Measurements from ENCODE around the gene MRPL43. TPM values are rescaled to one million over a fixed set of nuclear protein-coding genes. Genes with fewer than 3 reads are reported as not detected.

The MRPL43 gene
- total RNA-seq, 2 experiments from 2014 or later: 56.7 to 56.8 TPM

DNA sequence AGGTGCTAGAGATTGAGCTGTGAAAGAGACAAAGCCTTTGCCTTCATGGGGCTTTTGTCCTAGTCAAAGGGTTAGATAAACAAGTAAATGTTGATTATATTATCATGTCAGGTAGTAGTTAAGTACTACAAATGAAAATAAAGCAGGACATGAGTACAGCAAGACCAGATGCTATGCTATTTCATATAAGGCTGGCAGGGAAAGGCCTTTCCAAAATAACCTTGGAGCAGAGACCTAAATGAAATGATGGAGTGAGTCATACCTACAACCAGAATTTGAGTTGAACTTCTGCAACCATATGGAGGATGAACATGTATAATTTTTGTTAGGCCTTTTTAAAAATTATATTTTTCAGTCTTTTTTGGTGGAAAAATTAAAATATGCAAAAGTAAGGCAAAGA is 41.5 kb downstream of the MRPL43 start:
- ChIA-PET CTCF (no interaction called here), POLR2A (no interaction called here)

DNA sequence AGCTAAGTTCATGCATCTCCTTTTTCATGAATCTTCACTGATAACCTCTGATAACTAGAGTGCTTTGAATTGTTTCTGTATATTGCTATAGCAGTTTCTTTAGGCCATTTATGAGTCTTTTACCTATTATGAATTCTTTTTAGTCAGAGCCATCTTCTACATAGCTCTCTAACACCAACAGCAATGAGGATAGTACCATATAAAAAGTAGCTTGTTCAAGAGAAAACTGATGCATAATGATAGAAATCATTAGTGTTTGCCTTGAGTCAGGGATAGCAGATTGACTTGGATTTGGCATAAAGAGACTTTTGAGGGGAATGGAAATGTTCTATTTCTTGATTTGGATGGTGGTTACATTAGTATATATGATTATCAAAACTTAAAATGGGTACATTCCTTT is 43.8 kb downstream of the MRPL43 start:
- ChIA-PET CTCF (interaction anchor here (0.7 kb wide), 1 partner anchor 12 kb away, joined by 3 read pairs; no protein-coding TSS in a partner anchor), POLR2A (no interaction called here)

DNA sequence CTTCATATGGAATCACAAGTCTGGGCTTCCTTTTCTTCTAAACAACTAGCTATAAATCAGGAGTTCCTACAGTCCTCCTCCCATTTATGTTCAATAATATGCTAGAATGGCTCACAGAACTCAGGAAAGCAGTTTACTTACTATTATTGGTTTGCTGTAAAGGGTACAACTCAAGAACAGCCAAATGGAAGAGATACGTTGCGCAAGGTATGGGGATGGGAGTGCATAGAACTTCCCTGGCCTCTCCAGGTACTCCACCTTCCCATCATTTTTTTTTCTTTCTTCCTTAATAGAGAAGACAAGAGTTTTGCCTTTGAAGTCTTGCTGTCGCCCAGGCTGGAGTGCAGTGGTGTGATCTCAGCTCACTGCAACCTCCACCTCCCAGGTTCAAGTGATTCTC is 45.1 kb downstream of the MRPL43 start:
- ChIA-PET POLR2A (interaction anchor here (0.6 kb wide), 1 partner anchor 13 kb away, joined by 3 read pairs; no protein-coding TSS in a partner anchor), CTCF (no interaction called here)

DNA sequence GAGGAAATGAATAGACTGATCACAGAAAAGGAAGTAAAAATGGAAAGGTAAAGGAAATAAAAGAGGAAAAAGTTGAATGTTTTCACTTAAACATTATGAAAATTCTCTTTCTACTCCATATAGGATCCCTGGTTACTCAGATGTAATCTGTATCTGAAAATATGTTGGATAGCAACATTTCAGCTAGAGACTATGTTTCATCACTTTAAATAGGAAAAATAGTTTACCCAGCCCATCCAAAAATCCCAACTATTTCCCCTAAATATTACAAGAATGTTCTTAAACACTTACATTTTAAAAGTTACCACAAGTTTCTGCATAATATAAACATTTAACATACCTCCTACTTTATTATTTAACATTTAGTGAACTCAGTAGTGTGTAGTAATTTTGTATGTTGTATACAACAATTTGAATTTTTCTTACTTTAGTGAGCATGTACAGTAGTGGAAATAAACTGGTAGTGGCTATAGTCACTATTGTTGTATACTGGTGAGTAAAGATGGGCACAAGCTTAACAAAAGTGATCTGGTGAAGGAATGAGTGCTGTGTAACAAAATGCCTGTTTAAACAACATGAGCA is 47.4 kb downstream of the MRPL43 start:
- CTCF ChIA-PET: no interaction called here
- POLR2A ChIA-PET: no interaction called here

Other genes starting within 250 kb of the MRPL43 start
- gene PAX2, start 241.9 kb downstream of the MRPL43 start, total RNA-seq: not detected
- 10 to 100 TPM; 33.5 to 33.9 TPM for gene SLF2, start 74.5 kb downstream of the MRPL43 start, total RNA-seq
- gene SEMA4G, start 18.0 kb downstream of the MRPL43 start, total RNA-seq: under 1 TPM; 0.70 to 0.71 TPM
- gene TWNK, start within 50 bp of the MRPL43 start, total RNA-seq: 10 to 100 TPM; 41.0 to 42.0 TPM
- 10 to 100 TPM; 14.2 to 14.8 TPM for gene LZTS2, start 12.3 kb upstream of the MRPL43 start, total RNA-seq
- gene PDZD7, start 43.6 kb upstream of the MRPL43 start, total RNA-seq: under 1 TPM; 0.27 TPM
- 10 to 100 TPM; 21.2 to 23.0 TPM for gene SFXN3, start 43.7 kb upstream of the MRPL43 start, total RNA-seq
- under 1 TPM; 0.21 to 0.31 TPM for gene KAZALD1, start 74.5 kb upstream of the MRPL43 start, total RNA-seq
- gene TLX1, start 143.8 kb upstream of the MRPL43 start, total RNA-seq: not detected
- gene LBX1, start 242.0 kb upstream of the MRPL43 start, total RNA-seq: not detected

All from activated CD8-positive, alpha-beta memory T cell treated with anti-CD3 and anti-CD28 coated beads for 36 hours (primary cell).